OCI-LY7 (cell line): ENCODE measurements around the gene NEDD9.

Experiments used
- CTCF ChIP-seq: fragments of 200-600 bp; sonication (generic); conservative IDR thresholded peaks from 2 replicates; pipeline ENCODE4 v1.5.1; 2014; ENCODE audit warnings: mild to moderate bottlenecking, antibody characterized with exemption, low read length, moderate library complexity, mixed read lengths
- EZH2phosphoT487 ChIP-seq: fragments of 200-600 bp; sonication (generic); IDR thresholded peaks from 2 replicates; pipeline ENCODE4 v1.6.1; 2018; ENCODE audit warnings: low read depth, borderline replicate concordance, mild to moderate bottlenecking, mixed run types, antibody characterized with exemption, low read length, moderate library complexity, mixed read lengths

DNA sequence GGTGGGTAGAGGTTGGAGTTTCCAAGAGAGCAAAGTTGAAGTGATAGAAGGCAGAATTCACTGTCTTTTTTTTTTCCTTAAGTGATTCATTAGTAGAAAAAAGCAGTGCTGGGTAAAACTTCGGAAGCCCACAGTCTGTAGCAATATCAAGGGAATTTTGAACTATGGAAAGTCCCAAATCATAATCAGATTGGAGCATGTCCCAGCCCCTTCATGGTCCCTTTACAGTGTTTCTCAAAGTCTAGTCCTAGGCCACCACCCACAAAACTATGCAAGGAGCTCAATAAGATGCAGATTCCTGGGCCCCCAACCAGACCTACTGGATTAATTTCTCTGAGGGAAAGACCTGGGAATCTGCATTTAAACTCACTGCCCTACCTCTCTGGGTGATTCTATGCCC lies 22.6 kb downstream of the NEDD9 start:
- no peak for TF ChIP-seq CTCF
- TF ChIP-seq EZH2phosphoT487 = no peak
